NOMO-1 treated with dmso at 0.1 percent for 144 hours (cell line): ENCODE data around the gene SEC63.
"Not testable (repeated sequence)": the region's sequence is repeated elsewhere in the genome, so short reads cannot be mapped to it uniquely, and the experiment has no call there.

Source experiments
- DNase-seq: peaks from one replicate; lab custom pipeline; 2025; ENCODE audit not compliant: unreplicated experiment; lab: John Stamatoyannopoulos, UW

The SEC63 gene

DNA sequence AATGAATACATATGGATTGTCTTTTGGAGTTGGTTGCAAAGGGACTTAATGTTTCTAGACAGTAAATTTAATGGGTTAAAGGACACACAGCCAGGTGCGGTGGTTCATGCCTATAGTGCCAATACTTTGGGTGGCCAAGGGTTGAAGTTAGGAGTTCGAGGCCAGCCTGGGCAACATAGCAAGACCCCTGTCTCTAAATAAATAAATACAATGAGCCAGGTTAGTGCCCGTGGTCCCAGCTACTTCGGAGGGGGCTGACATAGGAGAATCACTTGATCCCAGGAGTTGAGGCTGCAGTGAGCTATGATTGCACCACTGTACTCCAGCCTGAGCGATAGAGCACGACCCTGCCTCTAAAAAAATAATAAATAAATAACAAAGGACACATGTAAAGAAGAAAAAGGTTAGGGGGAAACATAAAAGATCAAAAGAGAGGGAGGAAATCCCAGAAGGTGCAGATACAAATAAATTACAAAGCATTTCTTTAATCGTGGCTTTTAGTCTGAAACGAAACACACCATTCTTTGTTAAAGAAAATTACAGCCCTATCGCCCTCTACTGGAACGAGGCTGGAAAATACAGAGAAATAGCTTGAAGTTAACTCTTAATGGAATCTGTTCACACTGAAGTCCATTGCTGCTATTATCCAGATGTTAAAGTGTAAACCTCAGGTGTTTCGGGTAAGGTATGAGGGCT lies 91.3 kb downstream of the SEC63 start:
- no peak for DNase-seq

DNA sequence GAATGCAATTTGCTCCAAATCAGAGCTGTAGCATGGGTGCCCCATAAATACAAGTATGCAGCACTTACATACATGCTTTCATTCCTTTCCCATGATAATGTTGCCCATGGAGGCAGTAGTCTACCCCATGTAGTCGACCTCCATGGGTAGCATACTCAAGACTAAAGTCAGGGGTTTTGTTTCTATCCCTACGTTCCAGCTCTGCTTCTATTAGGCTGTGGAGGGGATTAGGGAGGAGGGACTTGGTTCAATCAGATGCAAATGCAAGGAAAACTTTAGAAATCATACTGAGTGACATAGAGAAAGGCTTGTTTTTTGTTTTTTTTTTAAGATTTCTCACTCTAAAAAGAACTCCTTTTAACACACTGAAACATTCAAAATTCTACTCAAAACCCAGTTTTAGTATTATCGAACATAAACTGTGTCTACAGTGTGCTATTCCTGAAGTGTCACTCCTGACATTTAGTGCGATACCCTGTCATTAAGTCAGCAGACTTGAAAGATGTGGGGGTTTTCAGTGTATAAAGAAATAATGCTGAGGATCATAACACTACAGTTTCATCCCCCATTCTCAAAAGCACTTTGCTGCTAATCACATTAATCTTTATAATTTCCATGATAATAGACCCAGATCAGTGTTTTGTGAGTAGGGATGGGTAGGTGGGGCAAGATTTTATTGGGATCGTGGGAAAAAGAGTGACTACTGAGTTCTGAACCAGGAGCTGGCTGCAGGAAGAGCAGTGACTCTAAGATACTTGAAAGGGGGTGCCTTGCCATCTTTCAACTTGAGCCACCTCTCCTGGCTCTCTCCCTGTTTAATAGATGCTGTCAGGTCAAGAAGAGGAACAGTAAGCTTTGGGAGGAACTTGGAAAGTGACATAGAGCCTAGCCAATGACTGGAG lies 93.5 kb downstream of the SEC63 start:
- DNase-seq, result no peak

DNA sequence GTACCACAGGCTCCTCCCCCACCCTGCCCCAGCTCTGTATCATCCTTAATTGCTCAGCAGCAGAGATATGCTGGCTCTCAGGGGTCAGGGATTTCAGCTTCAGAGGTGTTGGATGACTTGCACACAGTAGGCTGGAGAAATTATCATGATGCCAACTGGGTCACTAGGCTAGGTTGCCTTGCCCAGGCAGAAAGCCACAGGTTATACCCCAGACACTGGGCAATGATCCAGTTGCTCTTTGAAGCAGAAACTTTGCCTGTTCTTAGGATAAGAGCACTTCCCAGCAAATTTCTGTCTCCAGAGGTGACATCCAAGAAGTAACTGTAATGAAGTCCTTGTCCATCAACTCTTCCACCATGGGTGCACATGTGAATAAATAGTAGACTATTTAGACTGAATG lies 95.6 kb downstream of the SEC63 start:
- no peak for DNase-seq

DNA sequence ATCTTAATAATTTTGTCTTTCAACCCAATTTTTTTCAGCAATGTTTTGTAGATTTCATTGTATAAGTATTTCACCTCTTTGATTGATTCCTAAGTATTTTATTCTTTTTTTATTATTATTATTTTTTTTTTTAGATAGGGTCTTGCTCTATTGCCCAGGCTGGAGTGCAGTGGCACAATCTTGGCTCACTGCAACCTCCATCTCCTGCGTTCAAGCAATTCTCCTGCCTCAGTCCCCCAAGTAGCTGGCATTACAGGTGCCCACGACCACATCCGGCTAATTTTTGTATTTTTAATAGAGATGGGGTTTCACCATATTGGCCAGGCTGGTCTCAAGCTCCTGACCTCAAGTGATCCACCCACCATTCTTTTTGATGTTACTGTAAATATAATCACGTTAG lies 97.0 kb downstream of the SEC63 start:
- not testable (repeated sequence) for DNase-seq

DNA sequence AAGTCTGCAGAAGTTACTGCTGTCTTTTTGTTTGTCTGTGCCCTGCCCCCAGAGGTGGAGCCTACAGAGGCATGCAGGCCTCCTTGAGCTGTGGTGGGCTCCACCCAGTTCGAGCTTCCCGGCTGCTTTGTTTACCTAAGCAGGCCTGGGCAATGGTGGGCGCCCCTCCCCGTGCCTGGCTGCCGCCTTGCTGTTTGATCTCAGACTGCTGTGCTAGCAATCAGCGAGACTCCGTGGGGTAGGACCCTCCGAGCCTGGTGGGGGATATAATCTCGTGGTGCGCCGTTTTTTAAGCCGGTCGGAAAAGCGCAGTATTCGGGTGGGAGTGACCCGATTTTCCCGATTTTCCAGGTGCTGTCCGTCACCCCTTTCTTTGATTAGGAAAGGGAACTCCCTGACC lies 97.9 kb downstream of the SEC63 start:
- DNase-seq, result not testable (repeated sequence)

DNA sequence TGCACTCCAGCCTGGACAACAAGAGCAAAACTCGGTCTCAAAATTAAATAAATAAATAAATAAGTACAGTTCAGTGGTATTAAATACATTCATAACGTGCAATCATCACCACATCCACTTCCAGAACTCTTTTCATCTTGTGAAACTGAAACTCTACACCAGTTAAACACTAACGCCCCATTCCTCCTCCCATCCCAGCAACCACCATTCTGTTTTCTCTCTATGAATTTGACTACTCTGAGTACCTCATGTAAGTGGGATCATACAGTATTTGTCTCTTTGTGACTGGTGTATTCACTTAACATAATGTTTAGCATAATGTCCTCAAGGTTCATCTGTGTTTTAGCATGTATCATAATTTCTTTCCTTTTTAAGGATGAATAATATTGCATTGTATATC lies 104.8 kb downstream of the SEC63 start:
- no peak for DNase-seq

DNA sequence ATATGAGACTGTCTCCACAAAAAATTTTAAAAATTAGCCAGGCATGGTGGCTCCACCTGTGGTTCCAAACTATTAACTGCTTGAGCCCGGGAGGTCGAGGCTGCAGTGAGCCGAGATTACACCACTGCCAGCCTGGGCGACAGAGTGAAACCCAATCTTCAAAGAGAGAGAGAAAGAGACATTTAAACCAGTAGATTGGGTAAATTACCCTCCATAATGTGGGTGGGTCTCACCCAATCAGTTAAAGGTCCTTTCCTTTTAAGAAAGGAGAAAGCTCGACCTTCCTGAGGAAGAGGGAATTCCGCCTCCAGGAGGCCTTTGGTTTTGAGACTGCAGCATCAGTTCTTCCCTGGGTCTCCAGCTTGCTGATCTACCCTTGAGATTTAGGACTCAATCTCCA lies 108.7 kb downstream of the SEC63 start:
- DNase-seq, result no peak

DNA sequence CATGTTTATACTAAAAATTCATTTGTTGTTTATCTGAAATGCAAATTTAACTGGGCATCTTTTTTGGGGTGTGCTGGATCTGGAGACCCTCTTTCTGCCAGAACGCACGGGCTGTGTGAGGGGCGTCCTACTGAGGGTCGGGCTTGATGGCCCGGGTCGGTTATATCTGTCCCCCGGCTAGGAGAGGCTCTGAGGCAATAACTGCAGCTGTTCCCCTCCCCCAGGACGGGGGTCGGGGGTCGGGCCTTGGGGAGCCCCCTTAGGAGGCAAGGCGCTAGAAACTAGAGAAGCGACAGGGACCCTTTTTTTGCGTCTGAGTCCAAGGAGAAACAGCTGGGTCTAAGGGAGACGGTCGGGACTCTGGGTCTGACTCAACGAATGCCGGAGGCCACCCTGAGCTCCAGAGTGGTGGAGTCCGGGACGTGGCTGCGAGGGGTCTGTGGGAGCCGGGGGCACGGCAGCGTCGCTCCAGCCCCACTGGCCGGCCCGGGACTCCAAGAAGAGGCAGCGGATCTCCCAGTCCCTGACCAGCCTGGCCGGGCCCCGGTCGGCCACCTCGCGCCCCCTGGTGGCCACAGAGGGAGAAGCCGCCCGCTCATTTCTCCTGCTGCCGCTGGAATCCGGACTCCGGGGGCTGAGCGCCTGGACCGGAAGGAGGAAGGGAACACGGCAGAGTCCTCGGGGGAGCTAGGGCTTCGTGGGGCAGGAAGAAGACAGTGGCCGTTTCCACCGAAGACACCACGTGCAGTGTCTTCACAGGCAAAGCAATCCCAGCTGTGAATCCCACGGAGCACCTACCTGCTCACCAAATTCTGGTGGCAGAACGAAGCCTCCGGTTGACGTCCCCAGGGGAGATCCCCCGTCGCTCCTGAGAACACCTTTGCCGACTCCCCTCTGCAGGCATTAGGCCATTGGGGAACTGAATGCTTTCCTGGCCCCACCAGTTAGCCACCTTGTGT lies 109.9 kb downstream of the SEC63 start:
- DNase-seq, result peak; percentile 56

DNA sequence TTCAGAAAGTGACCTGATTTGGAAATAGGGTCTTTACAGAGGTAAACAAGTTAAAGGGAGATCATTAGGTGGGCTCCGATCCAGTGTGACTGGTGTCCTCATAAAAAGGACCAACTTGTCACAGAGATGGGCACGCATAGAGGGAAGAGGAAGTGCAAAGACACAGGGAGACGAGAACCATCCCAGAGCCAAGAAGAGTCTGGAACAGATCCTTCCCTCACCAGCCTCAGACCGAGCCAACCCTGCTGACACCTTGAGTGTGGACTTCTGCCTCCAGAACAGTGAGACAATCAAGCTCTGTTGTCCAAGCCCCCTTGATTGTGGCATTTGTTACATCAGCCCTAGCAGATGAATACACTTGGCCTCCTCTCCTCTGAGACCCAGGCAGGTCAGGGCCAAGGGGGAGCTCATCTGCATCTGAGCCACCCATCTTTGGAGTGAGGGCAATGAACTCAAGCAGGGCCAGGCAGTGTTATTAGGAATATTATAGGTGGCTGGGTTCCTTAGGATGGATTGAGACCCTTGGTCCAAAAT lies 111.7 kb downstream of the SEC63 start:
- DNase-seq, result no peak

DNA sequence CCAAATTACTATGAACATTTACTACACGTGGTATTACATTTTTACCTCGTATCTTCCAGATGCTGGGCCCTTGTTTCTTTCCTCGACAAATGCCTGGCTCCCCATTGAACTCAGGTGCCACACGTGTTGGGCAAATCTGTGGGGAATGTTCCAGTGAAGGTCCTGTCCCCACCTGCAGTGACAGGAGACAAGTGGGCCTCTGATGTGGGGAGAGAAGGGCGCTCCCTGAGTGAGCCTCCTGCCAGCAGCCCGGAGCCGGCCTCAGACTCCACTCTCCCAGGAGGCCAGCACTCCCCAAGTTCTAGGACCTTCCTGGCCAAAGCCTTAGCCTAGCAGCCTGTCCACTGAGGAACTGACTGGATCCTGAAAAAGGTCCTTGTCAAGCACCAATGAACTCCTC lies 112.2 kb downstream of the SEC63 start:
- DNase-seq, result no peak

DNA sequence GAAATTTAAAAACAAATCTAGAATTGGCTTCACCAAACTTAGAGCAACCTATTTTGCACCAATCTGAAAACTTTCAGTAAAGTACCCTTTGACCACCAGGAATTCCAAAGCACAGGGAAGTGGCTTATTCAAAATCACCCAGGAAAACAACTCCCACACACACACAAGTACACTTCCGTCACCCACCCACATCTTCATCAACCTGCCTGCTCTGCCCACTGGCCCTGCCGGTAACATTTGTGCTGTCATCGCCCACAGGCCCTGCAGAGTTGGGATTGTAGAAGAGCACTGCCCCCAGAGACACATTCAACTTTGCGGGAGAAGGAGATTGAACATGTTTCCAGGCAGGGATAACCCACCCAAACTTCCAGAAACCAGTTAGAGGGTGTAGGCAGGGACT lies 114.6 kb downstream of the SEC63 start:
- DNase-seq, result no peak

DNA sequence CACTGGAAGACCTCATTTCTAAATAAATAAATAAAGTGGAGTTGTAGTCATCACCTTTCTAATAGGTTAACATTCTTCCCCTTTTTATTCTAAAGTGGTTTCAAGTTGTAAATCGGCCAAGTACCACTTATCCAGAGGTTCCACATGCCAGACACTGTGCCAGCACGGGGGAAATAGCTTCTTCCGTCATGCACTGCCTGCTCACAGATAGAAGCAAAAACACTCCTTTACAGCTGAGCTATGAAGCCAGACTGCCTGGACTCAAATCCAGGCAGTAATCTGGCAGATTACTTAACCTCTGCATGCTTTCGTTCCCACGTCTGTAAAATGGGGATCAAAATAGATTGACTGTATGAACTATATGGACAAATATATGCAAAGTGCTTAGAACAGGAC lies 116.7 kb downstream of the SEC63 start:
- no peak for DNase-seq

DNA sequence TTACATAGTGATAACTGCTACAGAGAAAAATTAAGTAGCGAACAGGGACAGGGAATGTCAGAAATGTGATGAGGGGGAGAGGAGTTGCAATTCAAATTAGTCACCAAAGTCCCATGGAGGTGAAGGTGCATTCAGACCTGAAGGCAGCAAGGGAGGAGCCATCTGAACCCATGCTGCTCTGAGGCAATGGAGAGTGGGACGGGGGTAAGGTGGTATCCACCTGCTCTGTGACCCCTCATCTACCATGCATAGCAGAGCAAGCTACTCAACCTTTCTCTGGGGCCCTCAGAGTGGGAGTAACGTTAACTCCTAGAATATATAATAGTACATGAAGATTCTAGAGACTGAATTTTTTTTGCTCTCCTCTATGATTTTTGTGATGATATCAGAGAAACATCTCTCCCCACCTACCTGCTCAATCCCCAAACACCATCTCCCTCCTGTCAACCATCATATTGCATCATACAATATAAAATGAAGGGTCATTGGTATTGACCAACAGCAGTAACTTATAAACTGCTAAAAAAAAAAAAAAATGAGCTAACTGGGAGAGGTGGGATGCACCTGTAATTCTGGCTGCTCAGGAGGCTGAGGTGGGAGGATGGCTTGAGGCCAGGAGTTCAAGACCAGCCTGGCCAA lies 117.3 kb downstream of the SEC63 start:
- DNase-seq, result no peak

DNA sequence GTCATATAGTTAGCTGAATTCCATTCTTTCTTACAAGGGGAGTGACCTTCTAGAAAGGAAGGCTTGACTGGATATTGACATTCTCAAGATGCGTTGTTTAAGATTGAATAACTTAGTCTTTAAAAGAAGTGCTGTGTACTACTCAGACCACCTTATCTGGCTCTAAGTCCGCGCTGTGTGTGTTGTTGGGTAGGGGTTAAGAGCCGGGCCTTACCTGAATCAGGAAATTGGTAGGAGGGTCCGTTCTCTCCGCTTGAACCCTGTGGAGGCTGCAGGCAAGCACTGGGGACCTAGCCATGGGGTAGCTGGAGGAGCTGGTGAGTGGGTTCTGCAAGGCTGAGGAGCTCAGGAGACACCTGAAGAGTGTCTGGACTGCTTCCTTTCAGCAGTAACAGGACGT lies 124.9 kb downstream of the SEC63 start:
- DNase-seq, result no peak

DNA sequence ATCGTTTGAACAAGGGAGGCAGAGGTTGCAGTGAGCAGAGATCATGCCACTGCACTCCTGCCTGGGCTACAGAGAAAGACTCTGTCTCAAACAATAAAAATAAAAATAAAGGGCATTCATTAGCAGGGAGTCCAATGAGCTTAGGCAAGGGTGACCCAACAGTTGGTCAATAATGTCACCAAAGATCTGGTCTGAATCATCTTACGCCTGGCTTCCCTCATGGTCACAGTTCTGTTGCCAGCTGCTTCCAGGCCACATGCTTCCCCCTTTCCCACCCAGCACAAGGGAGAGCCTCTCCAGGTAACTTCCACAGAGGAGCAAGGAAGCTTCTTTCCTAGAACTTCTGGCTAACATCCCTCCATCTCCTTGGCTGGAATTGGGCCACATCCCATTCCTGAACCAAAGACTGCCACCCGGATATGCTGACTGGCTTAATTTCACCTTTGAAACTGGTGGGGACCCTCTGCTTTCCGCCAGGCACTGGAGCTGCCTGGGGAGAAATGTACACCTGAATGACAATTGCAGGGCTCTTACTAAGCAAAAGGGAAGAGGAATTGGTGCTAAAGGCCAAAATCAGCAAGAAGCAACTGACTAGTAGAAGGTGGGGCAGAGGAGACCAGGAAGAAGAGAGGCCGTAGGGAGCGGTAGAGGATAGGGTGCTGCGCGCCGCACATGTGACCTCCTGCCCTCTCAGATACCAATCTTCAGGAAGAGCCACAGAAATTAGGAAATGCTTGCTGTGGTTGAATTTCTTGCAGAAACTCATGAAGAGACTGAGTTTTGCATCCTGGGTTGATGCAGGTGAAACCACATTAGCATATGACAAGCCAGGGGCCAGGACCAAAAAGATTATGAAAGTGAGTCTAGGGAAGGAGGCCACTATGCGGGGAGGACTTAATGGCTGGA lies 125.6 kb downstream of the SEC63 start:
- DNase-seq, result peak; percentile 41

DNA sequence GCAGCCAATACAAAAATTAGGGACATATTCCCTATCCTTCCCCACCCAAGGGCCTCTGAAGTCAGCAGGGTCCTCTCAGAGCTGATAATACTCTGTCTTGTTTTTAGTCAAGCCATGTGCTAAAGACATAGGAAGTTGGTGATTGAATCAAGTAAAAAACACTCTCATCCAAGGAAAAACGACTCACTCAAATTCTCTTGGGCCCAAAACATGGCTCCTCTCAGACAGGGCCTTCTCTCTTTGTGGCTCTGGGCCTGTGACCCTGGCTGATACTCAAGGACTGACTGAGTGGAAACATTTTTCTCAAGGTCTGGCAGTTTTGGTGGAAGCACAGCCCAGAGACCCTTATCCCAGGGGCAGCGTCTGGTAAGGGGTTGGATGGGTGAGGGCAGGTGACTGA lies 127.9 kb downstream of the SEC63 start:
- DNase-seq, result no peak

DNA sequence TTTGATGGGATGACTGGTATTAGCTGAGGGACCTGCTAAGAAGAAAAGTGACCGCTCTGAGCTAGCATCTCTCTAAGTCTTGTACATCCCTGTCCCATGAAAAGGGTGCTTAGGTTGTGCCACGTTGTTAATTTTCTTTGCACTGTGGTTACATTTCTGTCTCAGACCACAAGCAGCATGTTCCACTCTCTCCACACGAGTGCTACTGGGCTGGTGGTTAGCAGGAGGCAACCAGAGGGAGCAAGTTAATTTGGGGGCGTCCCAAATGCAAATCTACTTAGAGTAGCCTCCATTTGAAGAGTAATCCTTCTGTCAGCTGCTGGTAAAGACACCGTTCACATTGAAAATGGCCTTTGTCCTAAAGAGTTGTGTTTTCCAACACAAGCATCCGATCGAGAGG lies 130.5 kb downstream of the SEC63 start:
- no peak for DNase-seq

DNA sequence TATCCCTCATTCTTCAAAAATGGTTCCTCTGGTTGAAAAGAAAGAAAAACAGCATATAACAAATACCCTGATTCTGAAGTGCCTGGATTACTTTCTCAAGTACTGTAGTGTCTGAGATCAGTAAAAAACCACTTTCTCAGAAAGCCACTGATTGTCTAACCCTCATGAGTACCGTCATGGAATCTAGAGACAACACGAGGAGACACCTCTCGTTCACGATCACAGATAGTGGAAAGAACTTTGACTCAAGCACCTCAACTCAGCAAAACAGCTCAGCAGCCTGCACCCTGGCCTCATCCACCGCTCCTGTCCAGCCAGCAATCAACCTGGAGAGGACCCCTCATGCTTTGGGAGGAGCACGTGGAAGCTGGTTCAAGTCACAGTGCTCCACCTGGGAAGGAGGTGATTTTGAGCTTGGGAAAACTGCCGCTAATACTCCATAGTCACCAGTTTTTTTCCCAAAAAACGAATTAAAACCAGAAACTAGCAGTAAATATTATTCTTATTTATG lies 134.9 kb downstream of the SEC63 start:
- DNase-seq, result no peak
